Occipital lobe (tissue), 2 donors: Measurements from ENCODE around the gene CLDN1. TPM values are rescaled to one million over a fixed set of nuclear protein-coding genes. Genes with fewer than 3 reads are reported as not detected.

Experiments used
- DNase-seq: peaks from one replicate; lab custom pipeline; 2025; lab: John Stamatoyannopoulos, UW
- total RNA-seq: library from RNA; depleted of rRNA; stranded (reverse); fragments of >200 nt; gene quantifications from one replicate; pipeline ENCODE4 v1.2.3, GENCODE V29; 2014

The CLDN1 gene
- total RNA-seq = 1.6 TPM

GRCh38 chr3:190321789-190322603 is at the start of gene CLDN1:
Gene CLDN1 (minus strand): TSS chr3:190322446. CDS start chr3:190322206, 240 bp downstream.
- peak; percentile 54 for DNase-seq

- no peak for DNase-seq
Measured at GRCh38 chr3:190371152-190371551, 48.9 kb upstream of the CLDN1 start.

- DNase-seq = no peak
Measured at GRCh38 chr3:190370369-190370768, 48.1 kb upstream of the CLDN1 start.

- DNase-seq = no peak
Measured at GRCh38 chr3:190369668-190370295, 47.5 kb upstream of the CLDN1 start.

- no peak for DNase-seq
Measured at GRCh38 chr3:190368881-190369280, 46.6 kb upstream of the CLDN1 start.

- no peak for DNase-seq
Measured at GRCh38 chr3:190366133-190366532, 43.9 kb upstream of the CLDN1 start.

- DNase-seq = no peak
Measured at GRCh38 chr3:190362258-190362657, 40.0 kb upstream of the CLDN1 start.

- no peak for DNase-seq
Measured at GRCh38 chr3:190361791-190362190, 39.5 kb upstream of the CLDN1 start.

- DNase-seq = no peak
Measured at GRCh38 chr3:190360228-190360627, 38.0 kb upstream of the CLDN1 start.

- no peak for DNase-seq
Measured at GRCh38 chr3:190359813-190360212, 37.6 kb upstream of the CLDN1 start.

GRCh38 chr3:190357468-190357867 is 35.2 kb upstream of the CLDN1 start:
- no peak for DNase-seq

- DNase-seq = no peak
Measured at GRCh38 chr3:190356246-190356645, 34.0 kb upstream of the CLDN1 start.

GRCh38 chr3:190352861-190353457 is 30.7 kb upstream of the CLDN1 start:
- no peak for DNase-seq

- no peak for DNase-seq
Measured at GRCh38 chr3:190346541-190346940, 24.3 kb upstream of the CLDN1 start.

- DNase-seq = no peak
Measured at GRCh38 chr3:190345878-190346277, 23.6 kb upstream of the CLDN1 start.

- DNase-seq = no peak
Measured at GRCh38 chr3:190345027-190345821, 23.0 kb upstream of the CLDN1 start.

- DNase-seq = no peak
Measured at GRCh38 chr3:190340071-190340470, 17.8 kb upstream of the CLDN1 start.

- DNase-seq = no peak
Measured at GRCh38 chr3:190339130-190339529, 16.9 kb upstream of the CLDN1 start.

- DNase-seq = no peak
Measured at GRCh38 chr3:190338717-190339116, 16.5 kb upstream of the CLDN1 start.

GRCh38 chr3:190337301-190337700 is 15.1 kb upstream of the CLDN1 start:
- no peak for DNase-seq

- no peak for DNase-seq
Measured at GRCh38 chr3:190336516-190337189, 14.4 kb upstream of the CLDN1 start.
